Fibroblast of villous mesenchyme (primary cell): Measurements from ENCODE around the gene MCAM. TPM values are rescaled to one million over a fixed set of nuclear protein-coding genes. Genes with fewer than 3 reads are reported as not detected.

Source experiments
- DNase-seq: peaks from one replicate; pipeline ENCODE4 v3.0.0-alpha.2; 2010; ENCODE audit warnings: low read depth
- H3K4me3 ChIP-seq: 2 replicates; pipeline ENCODE4 v1.5.1; 2011; ENCODE audit warnings: low read depth, mild to moderate bottlenecking, low read length
- CTCF ChIP-seq: IDR thresholded peaks from 2 replicates; pipeline ENCODE4 v1.5.1; 2012; ENCODE audit warnings: low read depth, mild to moderate bottlenecking, low read length; ENCODE audit not compliant: insufficient read depth
- total RNA-seq: library from RNA; depleted of rRNA; stranded (reverse); fragments of >200 nt; gene quantifications from 2 replicates; pipeline ENCODE4 v1.2.3, GENCODE V29; 2012

The MCAM gene
- total RNA-seq, 1 donor = 86.4 TPM

GRCh38 chr11:119332111-119332765 is 15.3 kb upstream of the MCAM start:
- DNase-seq = no peak
- TF ChIP-seq CTCF = no peak

GRCh38 chr11:119330237-119330636 is 13.3 kb upstream of the MCAM start:
- no peak for TF ChIP-seq CTCF
- DNase-seq = no peak
- H3K4me3 ChIP-seq = no peak overlapping the region

More at GRCh38 chr11:119332111-119332765, 15.3 kb upstream of the MCAM start:
- no peak overlapping the region for H3K4me3 ChIP-seq

- DNase-seq = no peak
- no peak for TF ChIP-seq CTCF
- H3K4me3 ChIP-seq = no peak overlapping the region
Observed at GRCh38 chr11:119329320-119329719, 12.4 kb upstream of the MCAM start.

GRCh38 chr11:119324189-119324588 is 7.3 kb upstream of the MCAM start:
- no peak for DNase-seq
- H3K4me3 ChIP-seq = no peak overlapping the region
- TF ChIP-seq CTCF = no peak

- no peak overlapping the region for H3K4me3 ChIP-seq
- peak; percentile 85 for TF ChIP-seq CTCF
- peak; percentile 83 for DNase-seq
Observed at GRCh38 chr11:119323532-119324033, 6.7 kb upstream of the MCAM start.

GRCh38 chr11:119322921-119323531 is 6.1 kb upstream of the MCAM start:
- no peak overlapping the region for H3K4me3 ChIP-seq
- TF ChIP-seq CTCF = no peak
- no peak for DNase-seq
